GM23338 (cell line): ENCODE measurements around the gene TUBB4A. TPM values are rescaled to one million over a fixed set of nuclear protein-coding genes. Genes with fewer than 3 reads are reported as not detected.

Experiments used
- ATAC-seq: fragments of 200-7000 bp; cut with Tn5 transposase; 3 replicates; pipeline ENCODE4 v1.9.1; 2020
- DNase-seq: peaks from one replicate; pipeline ENCODE4 v3.0.0-alpha.2; 2015; ENCODE audit warnings: low spot score
- H2AFZ ChIP-seq: fragments of 200-600 bp; sonication (generic); 2 replicates; pipeline ENCODE4 v1.8.0; 2016; ENCODE audit warnings: antibody characterized with exemption, mild to moderate bottlenecking, moderate library complexity
- H3F3A ChIP-seq: fragments of 200-600 bp; sonication (generic); replicated peaks from 2 replicates; pipeline ENCODE4 v1.8.0; 2017; ENCODE audit warnings: antibody characterized with exemption, mixed run types, low read depth
- H3K27ac ChIP-seq: fragments of 200-600 bp; sonication (generic); 2 replicates; pipeline ENCODE4 v1.6.1; 2016; ENCODE audit warnings: low read depth
- H3K27me3 ChIP-seq: fragments of 200-600 bp; sonication (generic); 2 replicates; pipeline ENCODE4 v1.8.0; 2016; ENCODE audit warnings: mild to moderate bottlenecking, mixed run types, moderate library complexity; ENCODE audit not compliant: insufficient read depth
- H3K36me3 ChIP-seq: fragments of 200-600 bp; sonication (generic); 2 replicates; pipeline ENCODE4 v1.8.0; 2016; ENCODE audit warnings: mild to moderate bottlenecking; ENCODE audit not compliant: insufficient read depth
- H3K4me1 ChIP-seq: fragments of 200-600 bp; sonication (generic); 2 replicates; pipeline ENCODE4 v1.8.0; 2016; ENCODE audit warnings: mild to moderate bottlenecking, moderate library complexity; ENCODE audit not compliant: insufficient read depth
- H3K4me2 ChIP-seq: fragments of 200-600 bp; sonication (generic); 2 replicates; pipeline ENCODE4 v1.7.1; 2017; ENCODE audit warnings: mixed run types
- H3K4me3 ChIP-seq: fragments of 200-600 bp; sonication (generic); 2 replicates; pipeline ENCODE4 v1.6.1; 2016; ENCODE audit warnings: mixed run types
- H3K79me2 ChIP-seq: fragments of 200-600 bp; sonication (generic); replicated peaks from 2 replicates; pipeline ENCODE4 v1.8.0; 2017; ENCODE audit warnings: mild to moderate bottlenecking; ENCODE audit not compliant: insufficient read depth
- H3K9me2 ChIP-seq: fragments of 200-600 bp; sonication (generic); 2 replicates; pipeline ENCODE4 v1.8.0; 2017; ENCODE audit not compliant: insufficient read depth
- H4K20me1 ChIP-seq: fragments of 200-600 bp; sonication (generic); replicated peaks from 2 replicates; pipeline ENCODE4 v1.8.0; 2017; ENCODE audit warnings: mild to moderate bottlenecking; ENCODE audit not compliant: insufficient read depth
- H3K27ac Mint-ChIP-seq: 2 replicates; pipeline ENCODE4 v1.8.0; 2020; ENCODE audit warnings: inconsistent platforms, mild to moderate bottlenecking, moderate library complexity, mixed read lengths
- H3K27me3 Mint-ChIP-seq: 3 replicates; pipeline ENCODE4 v1.8.0; 2022; ENCODE audit warnings: low read depth, mild to moderate bottlenecking, moderate library complexity, mixed read lengths, inconsistent platforms; ENCODE audit not compliant: insufficient read depth, poor library complexity
- H3K36me3 Mint-ChIP-seq: 3 replicates; pipeline ENCODE4 v1.8.0; 2021; ENCODE audit warnings: low read depth, mild to moderate bottlenecking, inconsistent platforms, moderate library complexity, mixed read lengths
- H3K4me1 Mint-ChIP-seq: 3 replicates; pipeline ENCODE4 v1.8.0; 2020; ENCODE audit warnings: mild to moderate bottlenecking, inconsistent platforms, mixed read lengths
- H3K4me3 Mint-ChIP-seq: 3 replicates; pipeline ENCODE4 v1.8.0; 2021; ENCODE audit warnings: moderate library complexity, mild to moderate bottlenecking, inconsistent platforms, mixed read lengths
- H3K9me3 Mint-ChIP-seq: 3 replicates; pipeline ENCODE4 v1.8.0; 2020; ENCODE audit warnings: moderate library complexity, mild to moderate bottlenecking, inconsistent platforms, mixed read lengths
- CTCF ChIP-seq, 2 experiments: fragments of 200-600 bp in 1 of 2; sonication (generic) in 1 of 2; conservative IDR thresholded peaks; 2 replicates each; pipeline versions ENCODE4 v1.5.1 to v1.6.1; 2016 to 2017; ENCODE audit warnings: antibody characterized with exemption in 2 of 2, low read depth in 2 of 2, mild to moderate bottlenecking in 2 of 2, moderate library complexity in 1 of 2
- ETS1 ChIP-seq: IDR thresholded peaks from 2 replicates; pipeline ENCODE4 v1.6.1; 2016; ENCODE audit warnings: antibody characterized with exemption
- EZH2 ChIP-seq: fragments of 200-600 bp; sonication (generic); IDR thresholded peaks from one replicate; pipeline ENCODE4 v1.8.0; 2017; ENCODE audit warnings: antibody characterized with exemption, mild to moderate bottlenecking, low read depth; ENCODE audit not compliant: unreplicated experiment
- EZH2phosphoT487 ChIP-seq: fragments of 200-600 bp; sonication (generic); IDR thresholded peaks from one replicate; pipeline ENCODE4 v1.8.1; 2018; ENCODE audit warnings: antibody characterized with exemption; ENCODE audit not compliant: unreplicated experiment
- JUNB ChIP-seq: IDR thresholded peaks from one replicate; pipeline ENCODE4 v1.6.1; 2016; ENCODE audit warnings: antibody characterized with exemption; ENCODE audit not compliant: unreplicated experiment
- NANOG ChIP-seq: IDR thresholded peaks from 2 replicates; pipeline ENCODE4 v1.6.1; 2016; ENCODE audit warnings: antibody characterized with exemption, borderline replicate concordance
- POLR2AphosphoS5 ChIP-seq: IDR thresholded peaks from 2 replicates; pipeline ENCODE4 v1.6.1; 2016; ENCODE audit warnings: antibody characterized with exemption, low read depth
- ZNF331 ChIP-seq: fragments of 250-450 bp; sonication (Bioruptor Pico); IDR thresholded peaks from 2 replicates; pipeline ENCODE4 v1.5.0; 2020; ENCODE audit warnings: low read depth, mild to moderate bottlenecking, moderate library complexity
- ZNF462 ChIP-seq: fragments of 250-450 bp; sonication (Bioruptor Pico); IDR thresholded peaks from 2 replicates; pipeline ENCODE4 v1.5.0; 2020; ENCODE audit warnings: mild to moderate bottlenecking, moderate library complexity
- polyA plus RNA-seq: library from polyadenylated mRNA; unstranded; fragments of >200 nt; fragmentation: Nextera tagmentation; extraction: Ambion mirVana; gene quantifications from 2 replicates; pipeline ENCODE4 v1.2.1, GENCODE V29; 2016
- total RNA-seq: library from RNA; depleted of rRNA; stranded (reverse); fragments of >200 nt; shearing (Covaris generic); gene quantifications from 2 replicates; pipeline ENCODE4 v1.2.3, GENCODE V29; 2014
- TF ChIP-seq, protein P1 (sequence below): IDR thresholded peaks from one replicate; pipeline ENCODE4 v1.6.1; 2018; ENCODE audit warnings: antibody characterized with exemption; ENCODE audit not compliant: unreplicated experiment

Gene TUBB4A
- total and polyA plus RNA-seq, 2 experiments from 2014 or later = 32.9 to 41.7 TPM

DNA sequence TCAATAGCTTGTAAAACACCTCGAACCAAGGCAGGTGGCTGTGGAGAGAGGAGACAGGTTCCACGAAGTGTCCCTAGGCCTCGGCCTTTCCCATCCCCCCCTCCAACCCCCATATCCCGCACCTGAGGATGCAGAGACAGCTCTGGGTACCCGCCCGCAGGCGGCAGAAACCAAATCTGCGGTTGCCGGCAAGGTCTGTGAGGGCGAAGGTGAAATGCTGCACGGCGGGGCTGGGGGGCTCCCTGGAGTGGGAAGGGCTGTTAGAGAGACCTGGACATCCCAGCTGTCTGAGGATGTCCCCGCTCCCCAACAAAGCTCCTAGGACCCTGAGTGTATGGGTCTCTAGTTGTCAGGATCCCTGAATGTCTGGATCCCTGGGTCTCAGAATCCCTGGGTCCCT is 23.3 kb downstream of the TUBB4A start:
- Histone ChIP-seq H3F3A (no peaks in the 10 kb centered on the region), H3K4me2 (no peak overlapping the region), H4K20me1 (no peaks in the 10 kb centered on the region), H3K36me3 (no peaks in the 10 kb centered on the region), H3K79me2 (no peaks in the 10 kb centered on the region), H3K4me1 (peaks cover 7% of the 10 kb centered on the region), H3K9me2 (no peaks in the 10 kb centered on the region), H3K27ac (no peak overlapping the region), H3K27me3 (peaks cover 14% of the 10 kb centered on the region), H3K4me3 (no peak overlapping the region), H2AFZ (no peak overlapping the region)
- peaks cover 11% of the 10 kb centered on the region for H3K27me3 Mint-ChIP-seq
- no peaks in the 10 kb centered on the region; the same call in 2 of the 3 replicates for H3K9me3 Mint-ChIP-seq
- TF ChIP-seq NANOG = no peak
- TF ChIP-seq ZNF462 (CRISPR knock-in tag) = no peak
- TF ChIP-seq JUNB = no peak
- no peak for TF ChIP-seq EZH2
- TF ChIP-seq CTCF (conservative IDR thresholded peaks at IDR 0.05; ENCODE audit: low read depth in 2 of 2) = no peak
- no peak for TF ChIP-seq EZH2phosphoT487
- no peak for TF ChIP-seq POLR2AphosphoS5
- TF ChIP-seq ZNF331 (CRISPR knock-in tag) = no peak
- TF ChIP-seq, protein P1, sequence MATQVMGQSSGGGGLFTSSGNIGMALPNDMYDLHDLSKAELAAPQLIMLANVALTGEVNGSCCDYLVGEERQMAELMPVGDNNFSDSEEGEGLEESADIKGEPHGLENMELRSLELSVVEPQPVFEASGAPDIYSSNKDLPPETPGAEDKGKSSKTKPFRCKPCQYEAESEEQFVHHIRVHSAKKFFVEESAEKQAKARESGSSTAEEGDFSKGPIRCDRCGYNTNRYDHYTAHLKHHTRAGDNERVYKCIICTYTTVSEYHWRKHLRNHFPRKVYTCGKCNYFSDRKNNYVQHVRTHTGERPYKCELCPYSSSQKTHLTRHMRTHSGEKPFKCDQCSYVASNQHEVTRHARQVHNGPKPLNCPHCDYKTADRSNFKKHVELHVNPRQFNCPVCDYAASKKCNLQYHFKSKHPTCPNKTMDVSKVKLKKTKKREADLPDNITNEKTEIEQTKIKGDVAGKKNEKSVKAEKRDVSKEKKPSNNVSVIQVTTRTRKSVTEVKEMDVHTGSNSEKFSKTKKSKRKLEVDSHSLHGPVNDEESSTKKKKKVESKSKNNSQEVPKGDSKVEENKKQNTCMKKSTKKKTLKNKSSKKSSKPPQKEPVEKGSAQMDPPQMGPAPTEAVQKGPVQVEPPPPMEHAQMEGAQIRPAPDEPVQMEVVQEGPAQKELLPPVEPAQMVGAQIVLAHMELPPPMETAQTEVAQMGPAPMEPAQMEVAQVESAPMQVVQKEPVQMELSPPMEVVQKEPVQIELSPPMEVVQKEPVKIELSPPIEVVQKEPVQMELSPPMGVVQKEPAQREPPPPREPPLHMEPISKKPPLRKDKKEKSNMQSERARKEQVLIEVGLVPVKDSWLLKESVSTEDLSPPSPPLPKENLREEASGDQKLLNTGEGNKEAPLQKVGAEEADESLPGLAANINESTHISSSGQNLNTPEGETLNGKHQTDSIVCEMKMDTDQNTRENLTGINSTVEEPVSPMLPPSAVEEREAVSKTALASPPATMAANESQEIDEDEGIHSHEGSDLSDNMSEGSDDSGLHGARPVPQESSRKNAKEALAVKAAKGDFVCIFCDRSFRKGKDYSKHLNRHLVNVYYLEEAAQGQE = no peak
- no peak for TF ChIP-seq ETS1
- ATAC-seq (no peak), DNase-seq (no peak)
- H3K36me3 Mint-ChIP-seq = no peaks in the 10 kb centered on the region
- no peak overlapping the region for H3K4me3 Mint-ChIP-seq
- peaks cover 12% of the 10 kb centered on the region; the same call in 2 of the 3 replicates for H3K4me1 Mint-ChIP-seq
- no peak overlapping the region for H3K27ac Mint-ChIP-seq
